GM21825 (cell line): ENCODE results near the gene DSC1.
"Not testable (repeated sequence)": the region's sequence is repeated elsewhere in the genome, so short reads cannot be mapped to it uniquely, and the experiment has no call there.

Experiments
- ATAC-seq: cut with Tn5 transposase; IDR thresholded peaks from one replicate; pipeline ENCODE4 v1.9.1; 2021; ENCODE audit warnings: mild to moderate bottlenecking, moderate library complexity; ENCODE audit not compliant: unreplicated experiment

DSC1 gene

GRCh38 chr18:31177369-31177768, 14.7 kb upstream of the DSC1 start:
- ATAC-seq, result not testable (repeated sequence)

GRCh38 chr18:31176531-31176930, 13.9 kb upstream of the DSC1 start:
- ATAC-seq, result no peak

DNA sequence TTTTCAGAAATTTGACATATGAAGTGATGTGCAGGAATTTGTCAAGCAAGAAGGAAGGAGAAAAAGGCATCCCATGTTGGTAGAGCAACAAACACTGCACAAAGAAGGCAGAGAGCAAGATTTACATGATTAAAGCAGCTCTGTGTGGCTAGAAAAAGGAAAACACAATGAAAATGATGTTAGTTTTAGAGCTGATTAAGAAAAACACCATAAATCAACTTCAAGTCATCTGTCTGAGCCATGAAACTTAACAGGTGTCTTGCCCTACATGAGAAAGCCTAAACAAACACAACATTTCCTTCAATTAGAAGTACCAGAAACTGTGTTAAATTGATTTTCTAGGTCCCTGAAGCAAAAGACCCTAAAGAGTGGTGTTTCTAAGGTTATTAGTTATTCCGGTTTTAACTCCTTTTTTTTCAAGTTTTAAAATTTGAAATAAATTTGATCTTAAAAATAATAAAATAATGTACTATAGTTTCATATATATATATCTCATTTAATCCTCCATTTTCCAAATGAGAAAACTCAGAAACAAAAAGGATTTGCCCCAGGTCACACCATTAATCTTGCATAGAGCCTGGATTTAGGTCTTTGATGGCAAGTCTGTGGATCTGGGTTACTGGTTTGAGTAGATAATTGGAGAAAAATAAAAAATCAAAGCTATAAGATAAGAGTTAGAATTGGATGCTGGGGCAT, 8.6 kb upstream of the DSC1 start:
- ATAC-seq, result no peak

GRCh38 chr18:31170335-31170734, 7.7 kb upstream of the DSC1 start:
- ATAC-seq, result no peak

DNA sequence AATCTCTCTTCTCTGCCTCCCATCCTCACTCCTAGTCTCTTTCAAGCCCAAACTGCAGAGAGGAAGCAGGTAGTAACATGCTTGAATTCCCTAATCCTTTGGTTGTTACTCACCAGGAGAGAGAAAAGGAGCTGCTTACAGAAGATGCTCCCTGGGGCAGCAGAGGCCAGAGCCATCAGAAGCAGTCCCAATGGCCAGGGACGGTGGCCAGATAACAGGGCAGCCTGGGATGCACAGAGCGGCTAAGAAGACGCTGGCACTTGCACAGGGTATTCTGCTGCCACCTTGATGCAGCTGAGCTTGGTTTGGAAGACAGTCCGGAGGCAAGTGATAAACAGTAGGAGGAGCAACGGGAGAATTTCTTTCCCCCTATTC, 250 bp downstream of the DSC1 start:
- ATAC-seq, result no peak

DNA sequence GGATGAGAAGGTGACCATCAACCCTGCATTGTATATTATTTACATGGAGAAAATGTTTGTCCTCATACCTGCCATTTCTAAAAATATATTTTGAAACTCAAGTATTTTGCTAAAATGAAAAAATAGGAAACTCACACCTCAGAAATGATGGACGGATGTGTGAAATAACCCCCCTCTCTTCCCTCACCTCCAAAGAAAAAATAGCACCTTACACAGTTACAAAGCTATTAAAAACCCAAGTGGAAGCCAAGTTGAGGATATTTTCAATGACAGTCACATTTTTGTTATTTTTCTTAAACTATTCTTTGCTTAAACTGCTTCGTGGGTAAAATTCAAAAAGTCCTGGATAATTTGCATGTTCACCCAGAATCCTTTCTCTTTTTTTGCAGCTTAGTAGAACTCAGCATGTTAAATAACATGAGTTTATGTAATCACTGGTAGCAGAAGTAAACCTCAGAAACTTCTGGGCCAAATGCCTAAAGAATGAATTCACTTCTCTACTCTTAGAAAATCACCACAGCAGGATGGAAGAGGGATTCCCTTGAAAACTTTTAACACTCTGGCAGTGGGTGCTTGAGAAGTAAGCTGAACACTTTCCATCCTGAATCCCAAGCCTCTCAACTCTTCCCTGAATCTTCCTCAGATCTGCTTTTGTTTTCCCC, 768 bp downstream of the DSC1 start:
- no peak for ATAC-seq

DNA sequence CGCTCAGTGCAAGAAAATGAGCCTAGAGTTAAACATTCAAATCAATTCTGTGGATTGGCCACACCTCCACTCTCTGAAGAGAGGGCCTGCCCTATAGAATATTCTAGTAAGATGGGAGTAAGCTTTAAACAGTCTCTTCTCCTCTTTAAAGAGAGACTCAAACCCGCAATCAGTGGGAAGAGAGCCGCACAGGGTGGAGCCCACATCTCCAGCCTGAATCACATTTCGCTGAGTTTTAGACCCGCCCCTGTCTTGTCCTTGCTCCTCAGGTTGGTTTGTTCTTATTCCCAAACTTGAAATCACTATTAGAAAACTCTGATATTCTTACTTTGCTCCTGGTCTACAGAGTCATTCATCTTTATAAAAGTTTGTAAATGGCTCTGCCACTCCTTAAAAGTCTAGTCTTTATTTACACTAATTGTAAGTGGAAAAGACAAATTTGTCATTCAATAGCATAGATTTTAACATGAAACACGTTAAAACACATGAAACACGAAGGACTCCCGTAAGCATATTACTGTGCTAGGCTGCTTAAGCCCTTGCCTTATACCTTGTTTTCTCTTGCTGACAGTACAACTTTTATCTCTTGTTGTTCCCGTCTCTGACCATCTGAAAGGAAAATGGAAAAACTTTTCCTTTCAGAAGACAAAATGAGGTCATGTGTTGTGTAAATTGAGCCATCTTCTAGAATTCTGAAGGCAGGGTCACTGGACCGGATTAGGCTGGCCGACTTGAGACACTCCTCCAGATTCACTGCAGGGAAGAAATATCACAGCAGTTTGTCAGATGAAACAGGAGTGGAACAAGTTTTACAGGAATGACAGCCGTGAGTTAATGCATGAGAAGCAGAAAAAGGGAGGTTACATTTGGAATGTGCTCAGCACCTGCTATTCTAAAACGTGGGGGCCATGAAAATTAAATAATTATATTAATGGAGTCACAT, 5.6 kb downstream of the DSC1 start:
- no peak for ATAC-seq

DNA sequence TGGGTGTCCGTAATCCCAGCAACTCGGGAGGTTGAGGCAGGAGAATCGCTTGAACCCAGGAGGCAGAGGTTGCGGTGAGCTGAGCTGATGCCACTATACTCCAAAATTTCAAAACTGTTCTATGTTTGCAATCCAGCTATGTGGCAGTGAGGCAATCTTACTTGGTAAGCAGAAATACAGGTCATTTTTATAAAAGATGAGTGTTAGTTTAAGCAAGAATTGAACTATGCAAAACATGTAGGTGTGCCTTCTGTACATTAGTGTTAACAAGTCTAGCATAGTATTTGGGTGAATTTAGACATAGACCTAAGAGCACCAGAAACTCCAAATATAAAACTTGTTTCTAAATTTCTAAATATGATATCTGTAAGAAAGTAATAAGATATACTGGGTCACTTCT, 7.2 kb downstream of the DSC1 start:
- no peak for ATAC-seq

- ATAC-seq, result no peak
Measured at GRCh38 chr18:31154181-31154580, 8.5 kb downstream of the DSC1 start.

DNA sequence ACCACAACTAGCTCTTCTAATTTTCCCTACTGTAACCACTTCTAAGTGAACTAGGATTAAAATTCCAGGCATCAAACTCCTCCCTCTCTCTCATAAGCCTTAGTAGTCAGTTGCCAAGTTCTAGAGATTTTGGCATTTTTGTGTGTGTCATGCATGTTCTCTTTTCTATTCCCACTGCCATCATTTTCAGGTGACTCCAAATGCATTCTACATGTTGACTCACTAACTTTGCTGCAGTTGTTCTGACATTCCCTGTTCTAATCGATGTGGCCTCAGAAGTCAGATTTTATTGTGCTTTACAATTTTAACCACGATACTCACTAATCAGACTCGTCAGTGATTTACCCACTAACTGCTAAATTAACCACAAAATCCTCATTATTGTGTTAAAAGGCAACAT, 13.3 kb downstream of the DSC1 start:
- ATAC-seq, result no peak

DNA sequence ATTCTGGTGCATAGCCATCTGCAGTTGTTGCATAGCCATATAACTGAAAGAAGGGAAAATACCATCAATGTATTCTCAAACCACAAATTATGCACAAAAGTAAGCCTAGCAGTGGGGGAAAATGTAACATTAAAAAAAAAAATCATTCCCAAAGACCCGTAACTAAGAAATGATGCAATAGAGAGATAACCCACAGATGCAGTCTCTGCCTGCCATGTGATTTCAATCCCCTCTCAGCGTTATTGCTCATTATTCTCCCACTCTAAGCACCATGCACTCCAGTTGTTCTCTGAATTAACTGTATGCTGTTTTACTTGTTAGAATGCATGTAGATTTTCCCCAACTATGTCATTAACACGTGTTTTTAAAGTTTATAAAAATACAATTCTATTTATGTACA, 14.1 kb downstream of the DSC1 start:
- ATAC-seq, result no peak

- no peak for ATAC-seq
Measured at GRCh38 chr18:31146809-31147208, 15.8 kb downstream of the DSC1 start.

DNA sequence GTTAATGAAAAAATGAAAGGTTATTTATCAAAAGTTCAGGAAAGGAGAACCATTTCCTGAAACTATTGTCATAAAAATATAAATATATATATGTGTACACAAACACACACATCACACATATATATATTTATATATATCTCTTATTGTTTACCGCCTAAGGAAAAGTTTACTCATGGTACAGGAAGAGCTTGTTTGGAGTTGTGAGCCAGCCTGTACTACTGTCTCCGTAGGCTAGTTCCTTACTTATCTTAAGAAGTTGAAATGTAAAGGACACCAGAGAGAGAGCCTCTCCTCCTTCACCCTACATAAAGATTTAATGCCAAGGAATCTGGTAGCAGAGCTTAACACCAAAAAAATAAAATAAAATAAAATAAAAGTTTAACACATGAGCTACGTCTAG, 19.6 kb downstream of the DSC1 start:
- no peak for ATAC-seq

- ATAC-seq, result no peak
Measured at GRCh38 chr18:31138709-31139108, 23.9 kb downstream of the DSC1 start.

DNA sequence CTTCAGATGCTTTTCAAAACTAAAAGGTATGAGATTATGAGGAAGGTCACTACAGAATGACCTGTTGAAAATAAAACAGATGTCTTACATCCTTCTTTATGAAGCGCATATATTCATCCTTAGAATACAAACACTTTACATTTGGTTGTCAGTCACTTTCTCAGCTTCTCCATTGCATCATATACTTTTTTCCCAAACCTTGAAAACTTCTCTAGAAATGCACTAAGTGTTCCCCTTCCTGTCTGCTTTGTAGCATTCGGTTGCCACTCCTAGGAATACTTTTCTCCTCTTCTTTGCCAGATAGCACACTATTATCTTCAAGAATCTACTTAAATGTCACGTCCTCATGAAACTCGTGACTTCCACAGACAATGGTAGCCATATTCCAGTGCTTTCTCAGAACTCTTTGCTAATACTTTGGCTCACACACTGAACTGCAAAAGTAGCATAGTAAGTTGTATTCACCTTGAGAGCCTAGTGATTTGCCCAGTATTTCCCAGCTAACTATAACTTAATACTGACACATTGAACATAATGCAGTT, 27.6 kb downstream of the DSC1 start:
- ATAC-seq, result no peak

- no peak for ATAC-seq
Measured at GRCh38 chr18:31129398-31130115, 33.1 kb downstream of the DSC1 start.

DNA sequence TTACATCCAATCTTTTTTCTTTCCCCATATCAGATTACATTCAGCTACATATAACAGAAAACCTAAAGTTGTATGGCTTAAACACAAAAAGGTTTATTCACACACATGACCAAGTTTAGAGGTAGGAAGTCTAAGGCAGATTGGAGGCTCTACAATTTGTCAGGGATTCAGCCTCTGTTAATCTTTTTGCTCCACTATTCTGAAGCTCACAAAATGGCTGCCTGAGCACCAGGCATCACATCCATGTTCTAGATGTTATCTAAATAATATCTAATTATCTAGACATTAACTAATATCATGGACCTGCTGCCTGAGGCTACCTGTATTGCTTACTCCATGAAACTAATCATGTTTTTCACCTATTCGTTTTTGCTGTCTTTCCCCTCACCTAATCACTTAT, 36.8 kb downstream of the DSC1 start:
- no peak for ATAC-seq

DNA sequence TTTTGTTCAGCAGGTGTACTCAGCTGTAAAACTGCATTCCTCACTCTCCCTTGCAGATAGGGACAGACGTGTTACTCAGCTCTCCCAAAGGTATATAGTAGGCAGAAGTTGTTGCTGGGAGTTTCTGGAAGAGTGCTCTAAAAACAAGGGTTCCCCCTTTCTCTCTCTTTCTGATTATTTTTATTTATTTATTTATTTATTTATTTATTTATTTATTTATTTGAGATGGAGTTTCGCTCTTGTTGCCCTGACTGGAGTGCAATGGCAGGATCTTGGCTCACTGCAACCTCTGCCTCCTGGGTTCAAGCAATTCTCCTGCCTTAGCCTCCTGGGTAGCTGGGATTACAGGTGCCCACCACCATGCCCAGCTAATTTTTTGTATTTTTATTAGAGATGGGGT, 39.5 kb downstream of the DSC1 start:
- ATAC-seq, result not testable (repeated sequence)

GRCh38 chr18:31120594-31120993, 42.1 kb downstream of the DSC1 start:
- ATAC-seq, result no peak

GRCh38 chr18:31116853-31117595, 45.6 kb downstream of the DSC1 start:
- ATAC-seq, result no peak
